Activated CD8-positive, alpha-beta memory T cell treated with anti-CD3 and anti-CD28 coated beads for 1 hour (primary cell): ENCODE measurements around the gene TAS2R1.
"Not testable (repeated sequence)": the region's sequence is repeated elsewhere in the genome, so short reads cannot be mapped to it uniquely, and the experiment has no call there.

ENCODE experiments used
- DNase-seq, 2 donors: peaks; one replicate each; pipeline ENCODE4 v3.0.0-alpha.2; 2020; ENCODE audit warnings: low read depth in 1 of 2; ENCODE audit errors: extremely low read depth in 1 of 2

TAS2R1 gene

GRCh38 chr5:9623661-9624060, 6.5 kb downstream of the TAS2R1 start:
- no peak for DNase-seq

GRCh38 chr5:9622971-9623421, 7.2 kb downstream of the TAS2R1 start:
- DNase-seq = no peak

GRCh38 chr5:9621379-9621903, 8.7 kb downstream of the TAS2R1 start:
- DNase-seq = no peak

- no peak for DNase-seq
Observed at GRCh38 chr5:9619331-9620092, 10.6 kb downstream of the TAS2R1 start.

GRCh38 chr5:9617739-9618504, 12.2 kb downstream of the TAS2R1 start:
- DNase-seq = no peak

GRCh38 chr5:9617221-9617620, 12.9 kb downstream of the TAS2R1 start:
- DNase-seq = no peak

GRCh38 chr5:9615331-9615730, 14.8 kb downstream of the TAS2R1 start:
- DNase-seq = no peak

GRCh38 chr5:9613360-9613759, 16.8 kb downstream of the TAS2R1 start:
- DNase-seq = no peak

- DNase-seq = no peak
Observed at GRCh38 chr5:9610969-9611368, 19.2 kb downstream of the TAS2R1 start.

- no peak for DNase-seq
Observed at GRCh38 chr5:9610364-9610763, 19.8 kb downstream of the TAS2R1 start.

GRCh38 chr5:9608093-9608492, 22.1 kb downstream of the TAS2R1 start:
- no peak for DNase-seq

- DNase-seq = no peak
Observed at GRCh38 chr5:9605041-9605838, 24.9 kb downstream of the TAS2R1 start.

GRCh38 chr5:9604416-9604815, 25.7 kb downstream of the TAS2R1 start:
- DNase-seq = no peak

GRCh38 chr5:9601055-9601739, 29.0 kb downstream of the TAS2R1 start:
- no peak for DNase-seq

- DNase-seq = no peak
Observed at GRCh38 chr5:9599391-9599790, 30.8 kb downstream of the TAS2R1 start.

GRCh38 chr5:9598329-9598728, 31.8 kb downstream of the TAS2R1 start:
- DNase-seq = not testable (repeated sequence)

- not testable (repeated sequence) for DNase-seq
Observed at GRCh38 chr5:9597322-9597721, 32.8 kb downstream of the TAS2R1 start.

GRCh38 chr5:9596824-9597223, 33.3 kb downstream of the TAS2R1 start:
- no peak for DNase-seq

- DNase-seq = no peak
Observed at GRCh38 chr5:9596171-9596780, 33.9 kb downstream of the TAS2R1 start.

- DNase-seq = no peak
Observed at GRCh38 chr5:9594913-9595312, 35.2 kb downstream of the TAS2R1 start.
